GM23338 (cell line): ENCODE results near the gene XPR1. TPM values are rescaled to one million over a fixed set of nuclear protein-coding genes. Genes with fewer than 3 reads are reported as not detected.

ENCODE experiments used
- ATAC-seq: fragments of 200-7000 bp; cut with Tn5 transposase; 3 replicates; pipeline ENCODE4 v1.9.1; 2020
- DNase-seq: peaks from one replicate; pipeline ENCODE4 v3.0.0-alpha.2; 2015; ENCODE audit warnings: low spot score
- H2AFZ ChIP-seq: fragments of 200-600 bp; sonication (generic); 2 replicates; pipeline ENCODE4 v1.8.0; 2016; ENCODE audit warnings: antibody characterized with exemption, mild to moderate bottlenecking, moderate library complexity
- H3F3A ChIP-seq: fragments of 200-600 bp; sonication (generic); replicated peaks from 2 replicates; pipeline ENCODE4 v1.8.0; 2017; ENCODE audit warnings: antibody characterized with exemption, mixed run types, low read depth
- H3K27ac ChIP-seq: fragments of 200-600 bp; sonication (generic); 2 replicates; pipeline ENCODE4 v1.6.1; 2016; ENCODE audit warnings: low read depth
- H3K27me3 ChIP-seq: fragments of 200-600 bp; sonication (generic); 2 replicates; pipeline ENCODE4 v1.8.0; 2016; ENCODE audit warnings: mild to moderate bottlenecking, mixed run types, moderate library complexity; ENCODE audit not compliant: insufficient read depth
- H3K36me3 ChIP-seq: fragments of 200-600 bp; sonication (generic); 2 replicates; pipeline ENCODE4 v1.8.0; 2016; ENCODE audit warnings: mild to moderate bottlenecking; ENCODE audit not compliant: insufficient read depth
- H3K4me1 ChIP-seq: fragments of 200-600 bp; sonication (generic); 2 replicates; pipeline ENCODE4 v1.8.0; 2016; ENCODE audit warnings: mild to moderate bottlenecking, moderate library complexity; ENCODE audit not compliant: insufficient read depth
- H3K4me2 ChIP-seq: fragments of 200-600 bp; sonication (generic); 2 replicates; pipeline ENCODE4 v1.7.1; 2017; ENCODE audit warnings: mixed run types
- H3K4me3 ChIP-seq: fragments of 200-600 bp; sonication (generic); 2 replicates; pipeline ENCODE4 v1.6.1; 2016; ENCODE audit warnings: mixed run types
- H3K79me2 ChIP-seq: fragments of 200-600 bp; sonication (generic); replicated peaks from 2 replicates; pipeline ENCODE4 v1.8.0; 2017; ENCODE audit warnings: mild to moderate bottlenecking; ENCODE audit not compliant: insufficient read depth
- H3K9me2 ChIP-seq: fragments of 200-600 bp; sonication (generic); 2 replicates; pipeline ENCODE4 v1.8.0; 2017; ENCODE audit not compliant: insufficient read depth
- H4K20me1 ChIP-seq: fragments of 200-600 bp; sonication (generic); replicated peaks from 2 replicates; pipeline ENCODE4 v1.8.0; 2017; ENCODE audit warnings: mild to moderate bottlenecking; ENCODE audit not compliant: insufficient read depth
- H3K27ac Mint-ChIP-seq: 2 replicates; pipeline ENCODE4 v1.8.0; 2020; ENCODE audit warnings: inconsistent platforms, mild to moderate bottlenecking, moderate library complexity, mixed read lengths
- H3K27me3 Mint-ChIP-seq: 3 replicates; pipeline ENCODE4 v1.8.0; 2022; ENCODE audit warnings: low read depth, mild to moderate bottlenecking, moderate library complexity, mixed read lengths, inconsistent platforms; ENCODE audit not compliant: insufficient read depth, poor library complexity
- H3K36me3 Mint-ChIP-seq: 3 replicates; pipeline ENCODE4 v1.8.0; 2021; ENCODE audit warnings: low read depth, mild to moderate bottlenecking, inconsistent platforms, moderate library complexity, mixed read lengths
- H3K4me1 Mint-ChIP-seq: 3 replicates; pipeline ENCODE4 v1.8.0; 2020; ENCODE audit warnings: mild to moderate bottlenecking, inconsistent platforms, mixed read lengths
- H3K4me3 Mint-ChIP-seq: 3 replicates; pipeline ENCODE4 v1.8.0; 2021; ENCODE audit warnings: moderate library complexity, mild to moderate bottlenecking, inconsistent platforms, mixed read lengths
- H3K9me3 Mint-ChIP-seq: 3 replicates; pipeline ENCODE4 v1.8.0; 2020; ENCODE audit warnings: moderate library complexity, mild to moderate bottlenecking, inconsistent platforms, mixed read lengths
- CREB1 ChIP-seq: fragments of 250-450 bp; sonication (Bioruptor Pico); IDR thresholded peaks from 2 replicates; pipeline ENCODE4 v1.5.0; 2020; ENCODE audit warnings: low read depth, mild to moderate bottlenecking, moderate library complexity
- CTCF ChIP-seq, 2 experiments: fragments of 200-600 bp in 1 of 2; sonication (generic) in 1 of 2; conservative IDR thresholded peaks; 2 replicates each; pipeline versions ENCODE4 v1.5.1 to v1.6.1; 2016 to 2017; ENCODE audit warnings: antibody characterized with exemption in 2 of 2, low read depth in 2 of 2, mild to moderate bottlenecking in 2 of 2, moderate library complexity in 1 of 2
- EZH2 ChIP-seq: fragments of 200-600 bp; sonication (generic); IDR thresholded peaks from one replicate; pipeline ENCODE4 v1.8.0; 2017; ENCODE audit warnings: antibody characterized with exemption, mild to moderate bottlenecking, low read depth; ENCODE audit not compliant: unreplicated experiment
- EZH2phosphoT487 ChIP-seq: fragments of 200-600 bp; sonication (generic); IDR thresholded peaks from one replicate; pipeline ENCODE4 v1.8.1; 2018; ENCODE audit warnings: antibody characterized with exemption; ENCODE audit not compliant: unreplicated experiment
- JUNB ChIP-seq: IDR thresholded peaks from one replicate; pipeline ENCODE4 v1.6.1; 2016; ENCODE audit warnings: antibody characterized with exemption; ENCODE audit not compliant: unreplicated experiment
- NANOG ChIP-seq: IDR thresholded peaks from 2 replicates; pipeline ENCODE4 v1.6.1; 2016; ENCODE audit warnings: antibody characterized with exemption, borderline replicate concordance
- POLR2AphosphoS5 ChIP-seq: IDR thresholded peaks from 2 replicates; pipeline ENCODE4 v1.6.1; 2016; ENCODE audit warnings: antibody characterized with exemption, low read depth
- STAT1 ChIP-seq: IDR thresholded peaks from one replicate; pipeline ENCODE4 v1.6.1; 2016; ENCODE audit warnings: antibody characterized with exemption; ENCODE audit not compliant: unreplicated experiment
- ZNF114 ChIP-seq: fragments of 250-450 bp; sonication (Bioruptor Pico); IDR thresholded peaks from 2 replicates; pipeline ENCODE4 v1.5.0; 2020; ENCODE audit warnings: mild to moderate bottlenecking, moderate library complexity
- ZNF331 ChIP-seq: fragments of 250-450 bp; sonication (Bioruptor Pico); IDR thresholded peaks from 2 replicates; pipeline ENCODE4 v1.5.0; 2020; ENCODE audit warnings: low read depth, mild to moderate bottlenecking, moderate library complexity
- ZNF462 ChIP-seq: fragments of 250-450 bp; sonication (Bioruptor Pico); IDR thresholded peaks from 2 replicates; pipeline ENCODE4 v1.5.0; 2020; ENCODE audit warnings: mild to moderate bottlenecking, moderate library complexity
- polyA plus RNA-seq: library from polyadenylated mRNA; unstranded; fragments of >200 nt; fragmentation: Nextera tagmentation; extraction: Ambion mirVana; gene quantifications from 2 replicates; pipeline ENCODE4 v1.2.1, GENCODE V29; 2016
- total RNA-seq: library from RNA; depleted of rRNA; stranded (reverse); fragments of >200 nt; shearing (Covaris generic); gene quantifications from 2 replicates; pipeline ENCODE4 v1.2.3, GENCODE V29; 2014
- TF ChIP-seq, protein P1 (sequence below): IDR thresholded peaks from 2 replicates; pipeline ENCODE4 v1.6.1; 2016; ENCODE audit warnings: antibody characterized with exemption
- TF ChIP-seq, protein P2 (sequence below): IDR thresholded peaks from one replicate; pipeline ENCODE4 v1.6.1; 2018; ENCODE audit warnings: antibody characterized with exemption; ENCODE audit not compliant: unreplicated experiment

XPR1 gene
- total and polyA plus RNA-seq, 2 experiments from 2014 or later: 9.3 to 38.1 TPM

DNA sequence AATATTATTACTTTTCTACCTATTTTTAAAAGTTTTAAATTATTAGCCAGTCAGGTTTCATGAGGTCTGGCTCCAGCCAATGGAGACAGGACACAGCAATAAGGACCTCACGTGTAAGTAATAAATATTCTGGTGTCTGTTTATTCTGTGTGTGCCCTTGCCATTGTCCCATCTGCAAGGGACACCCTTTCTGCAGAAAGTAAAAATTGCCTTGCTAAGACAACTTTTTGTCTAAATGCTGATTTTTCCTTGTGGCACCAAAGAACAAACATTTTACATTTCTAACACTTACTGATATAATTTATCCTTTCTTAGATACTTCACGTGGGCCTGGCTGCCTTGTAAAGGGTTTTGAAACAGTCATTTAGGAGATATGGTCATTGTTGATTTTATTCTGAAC lies 43.7 kb upstream of the XPR1 start:
- no peaks in the 10 kb centered on the region for H4K20me1 ChIP-seq

More for the DNA sequence above, 43.7 kb upstream of the XPR1 start:
- H3K36me3 ChIP-seq: no peaks in the 10 kb centered on the region
- H3K4me2 ChIP-seq: no peak overlapping the region
- TF ChIP-seq, protein P1, sequence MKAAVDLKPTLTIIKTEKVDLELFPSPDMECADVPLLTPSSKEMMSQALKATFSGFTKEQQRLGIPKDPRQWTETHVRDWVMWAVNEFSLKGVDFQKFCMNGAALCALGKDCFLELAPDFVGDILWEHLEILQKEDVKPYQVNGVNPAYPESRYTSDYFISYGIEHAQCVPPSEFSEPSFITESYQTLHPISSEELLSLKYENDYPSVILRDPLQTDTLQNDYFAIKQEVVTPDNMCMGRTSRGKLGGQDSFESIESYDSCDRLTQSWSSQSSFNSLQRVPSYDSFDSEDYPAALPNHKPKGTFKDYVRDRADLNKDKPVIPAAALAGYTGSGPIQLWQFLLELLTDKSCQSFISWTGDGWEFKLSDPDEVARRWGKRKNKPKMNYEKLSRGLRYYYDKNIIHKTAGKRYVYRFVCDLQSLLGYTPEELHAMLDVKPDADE: no peak
- TF ChIP-seq NANOG: no peak
- TF ChIP-seq CREB1 (CRISPR knock-in tag): no peak
- no peak for TF ChIP-seq CTCF (conservative IDR thresholded peaks at IDR 0.05; ENCODE audit: low read depth in 2 of 2)
- TF ChIP-seq STAT1: no peak
- no peak for TF ChIP-seq POLR2AphosphoS5
- no peak for TF ChIP-seq ZNF462 (CRISPR knock-in tag)
- no peak for TF ChIP-seq EZH2
- TF ChIP-seq, protein P2, sequence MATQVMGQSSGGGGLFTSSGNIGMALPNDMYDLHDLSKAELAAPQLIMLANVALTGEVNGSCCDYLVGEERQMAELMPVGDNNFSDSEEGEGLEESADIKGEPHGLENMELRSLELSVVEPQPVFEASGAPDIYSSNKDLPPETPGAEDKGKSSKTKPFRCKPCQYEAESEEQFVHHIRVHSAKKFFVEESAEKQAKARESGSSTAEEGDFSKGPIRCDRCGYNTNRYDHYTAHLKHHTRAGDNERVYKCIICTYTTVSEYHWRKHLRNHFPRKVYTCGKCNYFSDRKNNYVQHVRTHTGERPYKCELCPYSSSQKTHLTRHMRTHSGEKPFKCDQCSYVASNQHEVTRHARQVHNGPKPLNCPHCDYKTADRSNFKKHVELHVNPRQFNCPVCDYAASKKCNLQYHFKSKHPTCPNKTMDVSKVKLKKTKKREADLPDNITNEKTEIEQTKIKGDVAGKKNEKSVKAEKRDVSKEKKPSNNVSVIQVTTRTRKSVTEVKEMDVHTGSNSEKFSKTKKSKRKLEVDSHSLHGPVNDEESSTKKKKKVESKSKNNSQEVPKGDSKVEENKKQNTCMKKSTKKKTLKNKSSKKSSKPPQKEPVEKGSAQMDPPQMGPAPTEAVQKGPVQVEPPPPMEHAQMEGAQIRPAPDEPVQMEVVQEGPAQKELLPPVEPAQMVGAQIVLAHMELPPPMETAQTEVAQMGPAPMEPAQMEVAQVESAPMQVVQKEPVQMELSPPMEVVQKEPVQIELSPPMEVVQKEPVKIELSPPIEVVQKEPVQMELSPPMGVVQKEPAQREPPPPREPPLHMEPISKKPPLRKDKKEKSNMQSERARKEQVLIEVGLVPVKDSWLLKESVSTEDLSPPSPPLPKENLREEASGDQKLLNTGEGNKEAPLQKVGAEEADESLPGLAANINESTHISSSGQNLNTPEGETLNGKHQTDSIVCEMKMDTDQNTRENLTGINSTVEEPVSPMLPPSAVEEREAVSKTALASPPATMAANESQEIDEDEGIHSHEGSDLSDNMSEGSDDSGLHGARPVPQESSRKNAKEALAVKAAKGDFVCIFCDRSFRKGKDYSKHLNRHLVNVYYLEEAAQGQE: no peak
- no peak for TF ChIP-seq ZNF114
- no peak for TF ChIP-seq JUNB
- TF ChIP-seq ZNF331: no peak
- no peak for TF ChIP-seq EZH2phosphoT487
- Mint-ChIP-seq H3K27ac (no peak overlapping the region), H3K36me3 (no peaks in the 10 kb centered on the region), H3K4me3 (no peak overlapping the region), H3K4me1 (no peaks in the 10 kb centered on the region; the same call in 2 of the 3 replicates), H3K9me3 (peaks cover 6% of the 10 kb centered on the region; the same call in 2 of the 3 replicates), H3K27me3 (no peaks in the 10 kb centered on the region)
- H2AFZ ChIP-seq: no peak overlapping the region
- no peaks in the 10 kb centered on the region for H3F3A ChIP-seq
- DNase-seq: no peak
- no peak overlapping the region for H3K4me3 ChIP-seq
- 0 out of 2 replicates have a peak, but pooled peaks cover 3% of the 10 kb centered on the region for H3K9me2 ChIP-seq
- no peak for ATAC-seq
- H3K27ac ChIP-seq: no peak overlapping the region
- no peaks in the 10 kb centered on the region for H3K27me3 ChIP-seq
- no peaks in the 10 kb centered on the region for H3K79me2 ChIP-seq
- H3K4me1 ChIP-seq: no peaks in the 10 kb centered on the region
